ENCODE measurements around the gene SHC1.
A peak's percentile ranks its signal among the peaks of the same experiment; 100 is the strongest.

Gene SHC1, protein sequence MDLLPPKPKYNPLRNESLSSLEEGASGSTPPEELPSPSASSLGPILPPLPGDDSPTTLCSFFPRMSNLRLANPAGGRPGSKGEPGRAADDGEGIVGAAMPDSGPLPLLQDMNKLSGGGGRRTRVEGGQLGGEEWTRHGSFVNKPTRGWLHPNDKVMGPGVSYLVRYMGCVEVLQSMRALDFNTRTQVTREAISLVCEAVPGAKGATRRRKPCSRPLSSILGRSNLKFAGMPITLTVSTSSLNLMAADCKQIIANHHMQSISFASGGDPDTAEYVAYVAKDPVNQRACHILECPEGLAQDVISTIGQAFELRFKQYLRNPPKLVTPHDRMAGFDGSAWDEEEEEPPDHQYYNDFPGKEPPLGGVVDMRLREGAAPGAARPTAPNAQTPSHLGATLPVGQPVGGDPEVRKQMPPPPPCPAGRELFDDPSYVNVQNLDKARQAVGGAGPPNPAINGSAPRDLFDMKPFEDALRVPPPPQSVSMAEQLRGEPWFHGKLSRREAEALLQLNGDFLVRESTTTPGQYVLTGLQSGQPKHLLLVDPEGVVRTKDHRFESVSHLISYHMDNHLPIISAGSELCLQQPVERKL

DNA sequence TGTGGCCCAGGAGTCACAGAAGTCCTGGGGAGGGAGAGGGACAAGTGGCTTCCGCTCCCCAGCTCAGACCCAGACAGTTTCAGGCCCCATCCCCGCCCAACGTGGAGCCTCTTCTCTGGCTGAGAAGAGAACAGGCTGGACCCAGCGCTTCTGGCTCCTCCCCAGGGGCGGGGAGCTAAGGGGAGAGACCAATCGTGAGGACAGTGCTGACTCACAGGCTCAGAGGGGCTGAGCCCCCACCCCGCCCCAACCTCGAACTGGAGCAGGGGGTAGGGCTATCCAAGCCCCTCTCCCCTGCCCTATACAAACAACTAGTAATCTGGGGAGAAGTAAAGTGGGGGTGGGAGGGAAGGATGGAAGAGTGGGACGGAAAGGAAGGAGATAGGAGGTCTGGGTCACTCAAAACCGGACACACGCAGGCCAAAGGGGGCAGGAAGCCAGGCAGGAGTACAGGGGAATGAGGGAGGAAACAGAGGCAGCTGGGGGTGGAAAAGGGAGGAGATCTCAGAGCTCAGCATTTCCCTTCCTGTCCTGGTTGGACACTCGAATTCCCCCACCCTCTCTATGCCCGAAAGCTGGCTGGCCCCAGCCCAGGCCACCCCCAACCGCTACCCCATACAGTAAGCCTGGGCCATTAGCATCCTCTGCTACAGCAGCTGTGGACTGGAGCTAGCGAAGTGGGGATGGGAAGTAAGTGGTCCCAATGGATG lies at the start of gene SHC1:
Gene SHC1, minus strand, starts transcription at position 117 of the 710 bp plus-strand sequence. CDS start 221 bp downstream, outside the sequence.
- peak in 1 of 2 donors; percentile 31 for DNase-seq (ENCODE audit: low read depth in 2 of 2)

DNA sequence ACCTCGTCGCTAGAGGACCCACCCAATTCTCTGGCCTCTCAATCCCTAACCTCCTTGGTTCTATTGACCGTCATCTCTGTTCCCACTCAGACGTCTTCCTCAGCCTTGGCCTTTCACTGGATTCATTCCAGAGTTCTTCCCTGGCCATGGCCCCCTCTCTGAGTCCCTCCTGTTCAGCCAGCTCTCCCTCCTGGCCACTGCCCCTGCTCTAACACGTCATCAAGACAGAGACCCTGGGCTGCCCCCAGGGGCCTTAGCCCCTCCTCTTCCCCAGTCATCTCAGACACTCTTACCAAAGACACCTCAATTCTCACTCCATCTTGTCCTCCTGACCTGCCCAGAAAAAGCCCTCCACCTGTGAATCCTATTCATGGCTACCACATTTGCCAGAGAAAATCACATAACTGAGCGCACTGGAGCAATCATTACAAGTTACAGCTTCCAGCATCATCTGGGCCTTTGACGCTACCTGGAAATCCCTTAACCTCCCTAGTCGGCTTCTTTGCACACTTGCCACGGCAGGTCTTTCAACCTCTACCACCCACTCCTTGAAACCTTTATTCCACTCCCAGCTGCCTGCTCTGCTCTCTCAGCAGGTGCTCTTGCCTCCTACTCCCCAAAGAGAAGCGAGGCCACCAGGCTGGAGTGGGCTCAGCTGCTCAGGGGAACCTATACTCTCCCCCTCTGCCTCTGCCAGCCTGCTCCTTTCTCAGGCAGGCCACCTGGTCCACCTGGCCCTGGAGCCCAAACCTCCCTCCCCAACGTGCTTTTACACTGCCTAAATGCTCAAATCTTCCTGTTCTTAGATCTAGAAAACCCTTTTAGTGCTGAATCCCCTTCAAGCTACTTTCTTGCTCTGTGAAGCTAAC lies 49.1 kb upstream of the SHC1 start:
- DNase-seq (ENCODE audit: low read depth in 2 of 2): no peak

DNA sequence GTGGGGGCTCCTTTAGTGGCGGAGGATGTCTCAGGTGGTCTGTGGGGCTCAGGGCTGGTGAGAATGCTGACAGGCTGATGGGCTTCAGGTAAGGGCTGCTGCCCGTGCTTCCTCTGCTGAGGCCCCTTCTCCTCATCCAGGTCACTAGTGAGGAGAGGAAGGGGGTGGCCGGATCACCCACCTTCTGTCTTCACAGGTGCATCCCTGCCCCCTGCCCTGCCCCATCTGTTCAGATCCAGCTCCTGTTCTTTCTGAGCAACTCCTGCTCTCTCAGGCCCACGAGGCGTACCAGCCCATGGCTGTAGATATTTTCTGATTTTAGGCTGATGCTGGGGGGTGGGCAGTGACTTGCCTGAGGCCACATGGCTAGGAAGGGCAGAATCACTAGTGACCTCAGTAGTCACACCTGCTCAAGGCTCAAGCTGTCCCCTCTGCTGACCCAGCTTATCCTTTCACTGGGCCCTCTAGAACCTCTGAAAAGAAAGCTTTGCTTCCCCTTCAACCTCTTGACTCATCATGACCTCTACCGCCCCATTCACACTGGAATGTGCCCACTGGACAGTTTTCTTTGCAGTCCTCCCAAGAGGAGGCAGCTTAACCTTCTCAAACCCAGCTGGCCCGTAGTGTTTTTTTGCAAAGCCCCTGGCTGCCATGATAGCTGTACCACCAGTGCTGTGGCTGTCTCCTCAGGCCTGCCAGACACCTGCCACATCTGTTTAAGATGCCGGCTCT lies 48.2 kb upstream of the SHC1 start:
- DNase-seq (ENCODE audit: low read depth in 2 of 2): no peak

DNA sequence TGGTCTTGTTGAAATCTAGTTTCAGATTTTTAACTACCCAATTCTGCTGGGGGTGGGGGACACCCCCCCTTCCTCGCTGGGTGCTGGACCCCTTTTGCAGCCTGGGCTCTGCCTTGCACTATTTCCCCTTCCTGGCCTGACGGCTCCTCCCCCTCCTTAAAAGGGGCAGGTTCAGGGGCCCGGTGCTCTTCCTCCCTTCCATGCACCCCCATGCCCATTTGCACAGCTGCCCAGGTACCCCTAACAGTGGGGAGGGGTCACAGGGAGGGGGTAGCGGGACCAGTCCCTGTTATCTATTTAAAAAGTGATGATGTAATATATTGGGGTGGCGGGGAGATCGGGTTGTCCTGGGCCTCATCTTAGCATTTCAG lies 47.4 kb upstream of the SHC1 start:
- DNase-seq (ENCODE audit: low read depth in 2 of 2): no peak

GRCh38 chr1:155017041-155017945 lies 46.7 kb upstream of the SHC1 start:
- peak; percentile 83 to 92 for DNase-seq (ENCODE audit: low read depth in 2 of 2)

DNA sequence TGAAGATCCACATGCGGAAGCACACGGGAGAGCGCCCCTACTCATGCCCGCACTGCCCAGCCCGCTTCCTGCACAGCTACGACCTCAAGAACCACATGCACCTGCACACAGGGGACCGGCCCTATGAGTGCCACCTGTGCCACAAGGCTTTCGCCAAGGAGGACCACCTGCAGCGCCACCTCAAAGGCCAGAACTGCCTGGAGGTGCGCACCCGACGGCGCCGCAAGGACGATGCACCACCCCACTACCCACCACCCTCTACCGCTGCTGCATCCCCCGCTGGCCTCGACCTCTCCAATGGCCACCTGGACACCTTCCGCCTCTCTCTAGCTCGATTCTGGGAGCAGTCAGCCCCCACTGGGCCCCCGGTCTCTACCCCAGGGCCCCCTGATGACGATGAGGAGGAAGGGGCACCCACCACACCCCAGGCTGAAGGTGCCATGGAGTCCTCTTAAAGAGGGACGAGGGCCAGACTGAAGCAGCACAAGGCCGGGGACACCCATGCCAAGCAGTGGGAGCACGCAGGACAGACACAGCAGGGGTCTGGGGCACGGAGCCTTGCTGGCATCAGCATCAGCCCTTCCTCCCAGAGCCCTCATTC lies 45.8 kb upstream of the SHC1 start:
- no peak for DNase-seq (ENCODE audit: low read depth in 2 of 2)

DNA sequence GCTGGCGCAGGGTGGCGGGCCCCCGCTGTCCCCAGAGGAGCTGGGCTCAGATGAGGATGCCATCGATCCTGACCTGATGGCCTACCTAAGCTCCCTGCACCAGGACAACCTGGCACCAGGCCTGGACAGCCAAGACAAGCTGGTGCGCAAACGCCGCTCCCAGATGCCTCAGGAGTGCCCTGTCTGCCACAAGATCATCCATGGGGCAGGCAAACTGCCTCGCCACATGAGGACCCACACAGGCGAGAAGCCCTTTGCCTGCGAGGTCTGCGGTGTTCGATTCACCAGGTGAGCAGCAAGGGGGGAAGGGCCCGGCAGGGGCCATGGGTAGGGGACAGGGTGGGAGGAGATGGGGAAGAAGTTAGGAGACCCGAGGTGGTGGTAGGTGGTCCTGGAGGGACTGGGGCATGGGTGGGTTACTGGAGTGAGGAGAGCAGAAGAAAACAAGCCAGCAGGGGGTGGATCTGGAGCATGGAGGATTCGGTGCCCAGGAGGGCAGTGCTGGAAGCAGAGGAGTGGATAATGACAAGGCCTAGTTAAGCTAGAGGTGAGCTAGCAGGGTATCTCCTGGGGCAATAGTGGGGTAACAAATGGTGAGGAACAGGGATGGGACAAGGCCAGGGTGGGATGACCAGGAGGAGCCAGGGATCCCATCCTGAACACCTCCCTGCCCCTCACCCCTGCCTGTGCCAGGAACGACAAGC lies 45.1 kb upstream of the SHC1 start:
- DNase-seq (ENCODE audit: low read depth in 2 of 2): no peak

DNA sequence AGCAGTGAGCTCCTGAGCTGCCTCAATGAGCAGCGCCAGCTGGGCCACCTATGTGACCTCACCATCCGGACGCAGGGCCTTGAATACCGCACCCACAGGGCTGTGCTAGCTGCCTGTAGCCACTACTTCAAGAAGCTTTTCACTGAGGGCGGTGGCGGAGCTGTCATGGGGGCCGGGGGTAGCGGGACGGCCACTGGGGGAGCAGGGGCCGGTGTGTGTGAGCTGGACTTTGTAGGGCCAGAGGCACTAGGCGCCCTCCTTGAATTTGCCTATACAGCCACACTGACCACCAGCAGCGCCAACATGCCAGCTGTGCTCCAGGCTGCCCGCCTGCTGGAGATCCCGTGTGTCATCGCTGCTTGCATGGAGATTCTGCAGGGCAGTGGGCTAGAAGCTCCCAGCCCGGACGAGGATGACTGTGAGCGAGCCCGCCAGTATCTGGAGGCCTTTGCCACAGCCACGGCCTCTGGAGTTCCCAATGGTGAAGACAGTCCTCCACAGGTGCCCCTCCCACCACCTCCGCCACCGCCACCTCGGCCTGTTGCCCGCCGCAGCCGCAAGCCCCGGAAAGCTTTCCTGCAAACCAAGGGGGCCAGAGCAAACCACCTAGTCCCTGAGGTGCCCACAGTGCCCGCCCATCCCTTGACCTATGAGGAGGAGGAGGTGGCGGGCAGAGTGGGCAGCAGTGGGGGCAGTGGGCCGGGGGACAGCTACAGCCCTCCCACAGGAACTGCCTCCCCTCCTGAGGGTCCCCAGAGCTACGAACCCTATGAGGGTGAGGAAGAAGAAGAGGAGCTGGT lies 44.4 kb upstream of the SHC1 start:
- no peak for DNase-seq (ENCODE audit: low read depth in 2 of 2)

- DNase-seq (ENCODE audit: low read depth in 2 of 2): no peak
Measured at GRCh38 chr1:155013632-155014031, 43.1 kb upstream of the SHC1 start.

- no peak for DNase-seq (ENCODE audit: low read depth in 2 of 2)
Measured at GRCh38 chr1:155012776-155013602, 42.4 kb upstream of the SHC1 start.

DNA sequence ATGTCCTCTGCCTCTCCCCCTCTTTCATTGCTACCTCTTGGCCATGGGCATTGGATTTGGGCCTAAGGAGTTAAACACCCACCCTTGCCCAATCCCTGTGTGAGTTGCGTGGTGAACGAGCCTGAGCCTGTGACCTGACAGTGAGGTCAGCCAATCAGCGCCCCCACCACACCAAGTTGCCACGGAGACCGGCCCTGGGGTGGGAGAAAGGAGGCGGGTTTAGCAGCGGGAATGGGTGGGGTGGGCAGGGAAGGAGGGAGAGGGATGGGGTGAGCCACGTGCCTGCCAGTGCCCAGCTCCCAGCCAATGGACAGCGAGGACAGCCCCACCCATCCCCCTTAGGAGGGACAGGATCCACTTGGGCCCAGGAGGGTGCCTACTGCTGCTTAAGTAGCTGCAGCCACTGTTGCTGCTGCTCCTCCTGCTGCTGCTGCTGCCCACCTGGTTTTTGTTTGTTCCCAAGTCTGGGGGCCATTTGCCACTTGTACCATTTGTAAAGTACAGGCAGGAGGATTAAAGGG lies 41.5 kb upstream of the SHC1 start:
- DNase-seq (ENCODE audit: low read depth in 2 of 2): no peak

- DNase-seq (ENCODE audit: low read depth in 2 of 2): no peak
Measured at GRCh38 chr1:155011437-155012025, 41.0 kb upstream of the SHC1 start.

- DNase-seq (ENCODE audit: low read depth in 2 of 2): no peak
Measured at GRCh38 chr1:155011004-155011416, 40.5 kb upstream of the SHC1 start.

- DNase-seq (ENCODE audit: low read depth in 2 of 2): no peak
Measured at GRCh38 chr1:155010211-155010918, 39.8 kb upstream of the SHC1 start.

DNA sequence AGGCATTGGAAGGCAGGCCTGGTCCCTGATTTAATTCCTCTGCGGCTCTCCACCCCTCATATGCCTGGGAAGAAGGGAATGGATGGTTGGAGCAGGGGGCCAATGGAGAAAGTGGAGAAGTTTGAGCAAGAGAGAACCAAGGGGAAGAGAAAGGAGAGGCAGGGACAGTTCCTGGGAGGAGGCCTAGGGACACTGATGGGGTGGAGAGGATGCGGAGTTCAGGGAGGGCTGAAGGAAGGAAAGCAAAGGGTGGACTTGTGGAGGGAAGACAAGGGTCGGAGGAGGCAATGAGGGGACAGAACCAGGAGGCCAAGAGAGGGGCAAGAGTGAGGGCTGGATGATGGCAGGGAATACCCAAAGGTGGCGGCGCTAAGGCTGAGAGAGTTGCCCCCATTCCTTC lies 39.2 kb upstream of the SHC1 start:
- DNase-seq (ENCODE audit: low read depth in 2 of 2): no peak

DNA sequence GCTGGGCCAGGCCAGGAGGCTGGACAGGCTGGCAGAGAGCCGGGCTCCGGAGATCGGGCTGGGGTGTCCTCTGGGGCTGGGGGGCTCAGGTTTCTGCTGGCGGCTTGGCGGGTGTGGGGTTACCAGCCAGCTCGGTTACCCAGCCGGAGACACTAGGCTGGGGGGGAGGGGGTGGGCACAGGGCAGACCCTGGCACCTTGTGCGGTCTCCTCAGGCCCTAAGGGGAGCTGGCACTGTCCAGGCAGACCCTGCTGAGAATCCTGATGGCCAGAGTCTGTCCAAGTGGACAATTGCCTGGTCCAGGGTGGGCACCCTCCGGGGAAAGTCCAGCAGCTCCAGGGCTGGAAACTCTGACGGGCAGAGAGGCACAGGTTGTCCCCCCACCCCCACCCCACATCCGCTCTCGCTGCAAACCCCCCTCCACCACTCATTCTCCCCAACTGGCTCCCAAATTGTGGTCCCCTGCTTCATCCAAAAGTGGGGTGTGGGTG lies 38.7 kb upstream of the SHC1 start:
- no peak for DNase-seq (ENCODE audit: low read depth in 2 of 2)
